SK-N-SH (cell line): ENCODE results near the gene PHC3. TPM values are rescaled to one million over a fixed set of nuclear protein-coding genes. Genes with fewer than 3 reads are reported as not detected.

Experiments used
- CTCF ChIA-PET: fragments of 300-600, 350-600 bp; formaldehyde crosslinking; extraction: SDS; loops from one replicate; lab custom pipeline; 2021; lab: Yijun Ruan, JAX
- POLR2A ChIA-PET: fragments of 350-600 bp; sonication (Branson Sonifier 250); formaldehyde crosslinking; extraction: SDS; loops from one replicate; lab custom pipeline; 2020; ENCODE audit warnings: antibody characterized with exemption, inconsistent platforms; lab: Yijun Ruan, JAX
- DNase-seq: peaks from one replicate; pipeline ENCODE4 v3.0.0; 2012
- H2AFZ ChIP-seq: fragments of 200-600 bp; sonication (generic); 2 replicates; pipeline ENCODE4 v1.8.1; 2016; ENCODE audit warnings: antibody characterized with exemption, mild to moderate bottlenecking, low read depth
- H3F3A ChIP-seq: fragments of 200-600 bp; sonication (generic); replicated peaks from 2 replicates; pipeline ENCODE3; 2016; ENCODE audit warnings: antibody characterized with exemption, mild to moderate bottlenecking; ENCODE audit not compliant: insufficient read depth
- H3K27ac ChIP-seq, 2 experiments: fragments of 200-500 bp in 1 of 2; fragments of 200-600 bp in 1 of 2; sonication (Bioruptor generic) in 1 of 2; sonication (generic), shearing (Covaris generic) in 1 of 2; 2 replicates each; pipeline versions ENCODE4 v1.5.1 to v1.6.1; 2014 to 2016; ENCODE audit warnings: low read depth in 2 of 2, inconsistent platforms in 1 of 2, low read length in 1 of 2, mild to moderate bottlenecking in 1 of 2, mixed read lengths in 1 of 2
- H3K27me3 ChIP-seq: fragments of 200-600 bp; sonication (generic), shearing (Covaris generic); 2 replicates; pipeline ENCODE4 v1.6.1; 2016; ENCODE audit warnings: mixed run types; ENCODE audit not compliant: insufficient read depth
- H3K36me3 ChIP-seq, 2 experiments: fragments of 200-500 bp in 1 of 2; fragments of 200-600 bp in 1 of 2; sonication (Bioruptor generic) in 1 of 2; sonication (generic) in 1 of 2; replicated peaks in 1 of 2; 2 replicates each; pipeline versions ENCODE3 to v1.5.1; 2014 to 2016; ENCODE audit warnings: low read length in 1 of 2, mild to moderate bottlenecking in 1 of 2; ENCODE audit not compliant: insufficient read depth in 2 of 2, control insufficient read depth in 1 of 2
- H3K4me1 ChIP-seq, 2 experiments: fragments of 200-500 bp in 1 of 2; fragments of 200-600 bp in 1 of 2; sonication (Bioruptor generic) in 1 of 2; sonication (generic), shearing (Covaris generic) in 1 of 2; 2 replicates each; pipeline versions ENCODE4 v1.5.1 to v1.6.1; 2014 to 2016; ENCODE audit warnings: low read depth in 1 of 2, low read length in 1 of 2, mixed run types in 1 of 2; ENCODE audit not compliant: insufficient read depth in 2 of 2, control insufficient read depth in 1 of 2
- H3K4me2 ChIP-seq: fragments of 200-600 bp; sonication (generic), shearing (Covaris generic); 2 replicates; pipeline ENCODE4 v1.6.1; 2017; ENCODE audit warnings: mixed run types
- H3K4me3 ChIP-seq, 2 experiments: fragments of 200-500 bp in 1 of 2; fragments of 200-600 bp in 1 of 2; sonication (Bioruptor generic) in 1 of 2; sonication (generic), shearing (Covaris generic) in 1 of 2; 2 replicates each; pipeline versions ENCODE4 v1.5.1 to v1.8.1; 2014 to 2016; ENCODE audit warnings: low read depth in 2 of 2, inconsistent platforms in 1 of 2, low read length in 1 of 2, mild to moderate bottlenecking in 1 of 2, mixed read lengths in 1 of 2, moderate library complexity in 1 of 2
- H3K79me2 ChIP-seq: fragments of 200-600 bp; sonication (generic); 2 replicates; pipeline ENCODE4 v1.8.1; 2017; ENCODE audit warnings: mild to moderate bottlenecking; ENCODE audit not compliant: insufficient read depth
- H3K9ac ChIP-seq: fragments of 200-600 bp; sonication (generic); 2 replicates; pipeline ENCODE4 v1.6.1; 2017; ENCODE audit warnings: mixed run types
- H3K9me2 ChIP-seq: fragments of 200-600 bp; sonication (generic); 2 replicates; pipeline ENCODE4 v1.6.1; 2017; ENCODE audit warnings: mixed run types
- H3K9me3 ChIP-seq: fragments of 200-600 bp; sonication (generic); 2 replicates; pipeline ENCODE4 v1.6.1; 2017; ENCODE audit warnings: mixed run types, mild to moderate bottlenecking, moderate library complexity
- H4K20me1 ChIP-seq: fragments of 200-600 bp; sonication (generic); 2 replicates; pipeline ENCODE4 v1.6.1; 2017; ENCODE audit warnings: mild to moderate bottlenecking, mixed run types; ENCODE audit not compliant: insufficient read depth
- CHD2 ChIP-seq: fragments of 150-350 bp; IDR thresholded peaks from 2 replicates; pipeline ENCODE4 v1.6.1; 2018; ENCODE audit warnings: low read length; ENCODE audit not compliant: partially characterized antibody
- ELF1 ChIP-seq: IDR thresholded peaks from 2 replicates; pipeline ENCODE4 v1.4.0; 2012
- EZH2phosphoT487 ChIP-seq: fragments of 200-600 bp; sonication (generic); IDR thresholded peaks from 2 replicates; pipeline ENCODE4 v1.6.1; 2017; ENCODE audit warnings: low read depth, mixed run types, mild to moderate bottlenecking, antibody characterized with exemption, moderate library complexity, borderline replicate concordance
- FOSL2 ChIP-seq: IDR thresholded peaks from 2 replicates; pipeline ENCODE4 v1.4.0; 2012; ENCODE audit warnings: low read depth, mild to moderate bottlenecking, moderate library complexity, borderline replicate concordance
- GABPA ChIP-seq: IDR thresholded peaks from 2 replicates; pipeline ENCODE4 v1.4.0; 2012; ENCODE audit warnings: low read depth, mild to moderate bottlenecking
- MXI1 ChIP-seq: IDR thresholded peaks from 2 replicates; pipeline ENCODE4 v1.6.1; 2012; ENCODE audit warnings: mild to moderate bottlenecking, low read depth, low read length, improper control_type of control experiment
- NFIC ChIP-seq: IDR thresholded peaks from 2 replicates; pipeline ENCODE4 v1.4.0; 2012; ENCODE audit warnings: borderline replicate concordance
- NRF1 ChIP-seq: IDR thresholded peaks from 2 replicates; pipeline ENCODE4 v1.6.1; 2012; ENCODE audit warnings: low read depth, mild to moderate bottlenecking, low read length
- POLR2AphosphoS5 ChIP-seq: IDR thresholded peaks from 2 replicates; pipeline ENCODE4 v1.6.1; 2012; ENCODE audit warnings: low read depth, low read length
- RAD21 ChIP-seq: IDR thresholded peaks from 2 replicates; pipeline ENCODE4 v1.6.1; 2012; ENCODE audit warnings: mild to moderate bottlenecking, low read length
- RXRA ChIP-seq: IDR thresholded peaks from 2 replicates; pipeline ENCODE4 v1.4.0; 2012; ENCODE audit warnings: low read depth, mild to moderate bottlenecking, borderline replicate concordance
- SIN3A ChIP-seq: IDR thresholded peaks from 2 replicates; pipeline ENCODE4 v1.6.1; 2012; ENCODE audit warnings: low read depth, mild to moderate bottlenecking, low read length, moderate library complexity, borderline replicate concordance
- SMC3 ChIP-seq: IDR thresholded peaks from 2 replicates; pipeline ENCODE4 v1.6.1; 2012; ENCODE audit warnings: low read depth, low read length, improper control_type of control experiment
- TAF1 ChIP-seq: IDR thresholded peaks from 2 replicates; pipeline ENCODE4 v1.6.1; 2012; ENCODE audit warnings: low read depth, mild to moderate bottlenecking, low read length, moderate library complexity, borderline replicate concordance
- TCF12 ChIP-seq: IDR thresholded peaks from 2 replicates; pipeline ENCODE4 v1.4.0; 2012
- TEAD4 ChIP-seq: IDR thresholded peaks from 2 replicates; pipeline ENCODE4 v1.4.0; 2012; ENCODE audit warnings: mild to moderate bottlenecking, borderline replicate concordance; ENCODE audit not compliant: insufficient read depth
- WGBS: methylation state at CpG from one replicate; pipeline ENCODE4 v1.1.6; 2017; ENCODE audit warnings: low lambda C conversion rate; 5-methylcytosine and 5-hydroxymethylcytosine counted together
- polyA plus RNA-seq, 3 experiments: library from polyadenylated mRNA; depleted of rRNA; stranded (reverse); fragments of >200 nt; gene quantifications; 2 replicates each; pipeline ENCODE4 v1.2.3, GENCODE V29; 2012
- TF ChIP-seq, protein P1 (sequence below): IDR thresholded peaks from 2 replicates; pipeline ENCODE4 v1.4.0; 2012; ENCODE audit warnings: low read depth, borderline replicate concordance
- TF ChIP-seq, protein P2 (sequence below): IDR thresholded peaks from 2 replicates; pipeline ENCODE4 v1.4.0; 2012; ENCODE audit warnings: low read depth
- TF ChIP-seq, protein P3 (sequence below): fragments of 150-350 bp; IDR thresholded peaks from 2 replicates; pipeline ENCODE4 v1.6.1; 2016; ENCODE audit warnings: mild to moderate bottlenecking, low read depth, low read length
- TF ChIP-seq, protein P4 (sequence below): fragments of 150-350 bp; IDR thresholded peaks from 2 replicates; pipeline ENCODE4 v1.6.1; 2017; ENCODE audit warnings: antibody characterized with exemption, low read length, low read depth, borderline replicate concordance

The PHC3 gene
- polyA plus RNA-seq, 1 of the 3 experiments (the other 2 are of a cell fraction): 9.2 TPM

DNA sequence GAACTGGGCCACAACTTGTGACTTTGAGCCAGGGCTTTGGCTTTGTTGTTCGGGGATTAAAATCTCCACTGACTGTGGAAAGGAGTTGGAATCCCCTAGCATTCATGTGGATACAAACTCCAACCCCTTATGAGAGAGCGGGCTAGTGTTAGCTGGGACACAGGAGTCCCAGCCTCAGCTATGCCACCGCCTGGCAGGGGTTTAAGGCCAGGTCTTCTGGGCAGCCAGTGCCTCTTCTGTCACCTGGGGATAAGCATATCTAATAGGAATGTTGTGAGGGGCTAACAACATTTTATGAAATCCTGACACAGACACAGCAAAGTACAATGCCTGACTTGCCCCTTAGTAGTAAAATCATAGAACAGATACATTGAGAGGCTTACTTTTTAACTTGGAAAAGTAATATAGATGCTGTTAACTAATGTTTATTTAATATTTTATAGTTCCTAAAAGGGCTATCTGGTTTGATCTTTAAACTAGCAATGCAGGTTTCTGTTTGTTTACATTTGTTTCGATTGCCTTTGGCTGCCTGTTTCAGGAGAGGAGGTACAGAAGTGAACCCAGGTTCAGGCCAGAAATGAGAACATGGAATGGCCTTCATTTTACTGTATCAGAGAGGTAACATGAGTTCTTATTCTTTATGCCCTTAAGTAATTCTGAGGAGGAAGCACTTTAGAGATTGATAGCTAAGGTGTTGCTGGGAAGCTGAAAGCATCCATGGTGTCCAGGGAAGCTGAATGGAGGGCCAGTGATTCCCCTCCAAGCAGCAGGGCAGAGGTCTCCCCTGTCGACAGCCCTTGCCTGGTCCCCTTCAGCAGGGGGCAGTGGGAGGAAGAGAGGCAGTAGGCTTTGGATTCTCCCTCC, 135.0 kb downstream of the PHC3 start:
- Histone ChIP-seq H3K4me1 (peaks cover 0 to 12% of the 10 kb centered on the region in 2 experiments; a peak in 1 of 4 replicates), H3K4me2 (no peak overlapping the region), H4K20me1 (no peaks in the 10 kb centered on the region), H3K9ac (no peak overlapping the region), H3K36me3 (no peaks in the 10 kb centered on the region), H3F3A (no peaks in the 10 kb centered on the region), H3K27ac (no peak overlapping the region), H3K9me3 (no peaks in the 10 kb centered on the region), H3K79me2 (no peaks in the 10 kb centered on the region), H3K27me3 (no peaks in the 10 kb centered on the region; the same call in 1 of the 2 replicates), H3K4me3 (no peak overlapping the region), H3K9me2 (no peaks in the 10 kb centered on the region), H2AFZ (no peak overlapping the region)
- DNase-seq: no peak
- POLR2A ChIA-PET: no interaction called here
- CTCF ChIA-PET: interaction anchor here (0.8 kb wide), 1 partner anchor 8 kb away, joined by 3 read pairs; no protein-coding TSS in a partner anchor
- TF ChIP-seq NRF1 (no peak), FOSL2 (no peak), CHD2 (no peak), TEAD4 (no peak), SMC3 (no peak), TAF1 (no peak), NFIC (no peak), RAD21 (no peak)
- TF ChIP-seq, protein P1, sequence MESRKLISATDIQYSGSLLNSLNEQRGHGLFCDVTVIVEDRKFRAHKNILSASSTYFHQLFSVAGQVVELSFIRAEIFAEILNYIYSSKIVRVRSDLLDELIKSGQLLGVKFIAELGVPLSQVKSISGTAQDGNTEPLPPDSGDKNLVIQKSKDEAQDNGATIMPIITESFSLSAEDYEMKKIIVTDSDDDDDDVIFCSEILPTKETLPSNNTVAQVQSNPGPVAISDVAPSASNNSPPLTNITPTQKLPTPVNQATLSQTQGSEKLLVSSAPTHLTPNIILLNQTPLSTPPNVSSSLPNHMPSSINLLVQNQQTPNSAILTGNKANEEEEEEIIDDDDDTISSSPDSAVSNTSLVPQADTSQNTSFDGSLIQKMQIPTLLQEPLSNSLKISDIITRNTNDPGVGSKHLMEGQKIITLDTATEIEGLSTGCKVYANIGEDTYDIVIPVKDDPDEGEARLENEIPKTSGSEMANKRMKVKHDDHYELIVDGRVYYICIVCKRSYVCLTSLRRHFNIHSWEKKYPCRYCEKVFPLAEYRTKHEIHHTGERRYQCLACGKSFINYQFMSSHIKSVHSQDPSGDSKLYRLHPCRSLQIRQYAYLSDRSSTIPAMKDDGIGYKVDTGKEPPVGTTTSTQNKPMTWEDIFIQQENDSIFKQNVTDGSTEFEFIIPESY: no peak
- TF ChIP-seq, protein P2, sequence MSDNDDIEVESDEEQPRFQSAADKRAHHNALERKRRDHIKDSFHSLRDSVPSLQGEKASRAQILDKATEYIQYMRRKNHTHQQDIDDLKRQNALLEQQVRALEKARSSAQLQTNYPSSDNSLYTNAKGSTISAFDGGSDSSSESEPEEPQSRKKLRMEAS: no peak
- WGBS: 71% methylated on average over 5 of the region's 5 CpGs

DNA sequence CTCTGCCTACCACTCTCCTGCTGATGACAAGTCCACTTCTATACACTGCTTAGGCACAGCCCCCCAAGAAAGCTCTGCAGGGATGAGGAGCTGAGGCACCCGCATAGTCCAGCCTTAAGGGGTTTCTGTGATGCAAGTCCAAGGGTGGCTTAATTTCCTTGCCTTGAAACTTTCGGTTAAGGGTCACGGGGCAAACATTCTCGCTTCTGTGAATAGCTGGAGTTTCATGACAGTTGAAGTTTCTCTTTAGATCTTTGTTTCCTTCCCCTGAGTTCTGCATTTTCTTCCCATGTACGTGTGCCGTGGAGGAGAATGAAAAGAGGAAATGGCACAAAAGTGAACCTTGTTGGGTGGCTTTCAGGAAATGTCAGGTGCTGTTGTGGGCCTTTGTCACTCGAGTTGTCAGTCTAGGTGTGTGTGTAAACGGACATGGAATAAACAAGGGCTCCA, 136.7 kb downstream of the PHC3 start:
- H3K4me3 ChIP-seq: no peak overlapping the region
- H3K27me3 ChIP-seq: peaks cover 4% of the 10 kb centered on the region; the same call in 1 of the 2 replicates
- H3K9ac ChIP-seq: no peak overlapping the region
- H3K4me1 ChIP-seq: peaks cover 0 to 12% of the 10 kb centered on the region in 2 experiments; a peak in 1 of 4 replicates
- no peaks in the 10 kb centered on the region for H3K79me2 ChIP-seq
- POLR2A ChIA-PET: no interaction called here
- H4K20me1 ChIP-seq: no peaks in the 10 kb centered on the region
- CTCF ChIA-PET: interaction anchor here (0.6 kb wide), 1 partner anchor 68 kb away, joined by 4 read pairs; no protein-coding TSS in a partner anchor
- no peak overlapping the region for H3K27ac ChIP-seq
- H2AFZ ChIP-seq: no peak overlapping the region
- no peaks in the 10 kb centered on the region for H3K9me3 ChIP-seq
- WGBS: 85% methylated on average over 7 of the region's 8 CpGs
- H3K4me2 ChIP-seq: no peak overlapping the region
- no peak for DNase-seq
- peaks cover 6% of the 10 kb centered on the region for H3F3A ChIP-seq
- H3K36me3 ChIP-seq: no peaks in the 10 kb centered on the region
- H3K9me2 ChIP-seq: no peaks in the 10 kb centered on the region
- TF ChIP-seq MXI1 (no peak), RXRA (no peak), FOSL2 (no peak), TCF12 (no peak), ELF1 (no peak), POLR2AphosphoS5 (no peak), EZH2phosphoT487 (no peak), SIN3A (no peak), GABPA (no peak), TEAD4 (no peak), TAF1 (no peak)
- TF ChIP-seq, protein P3, sequence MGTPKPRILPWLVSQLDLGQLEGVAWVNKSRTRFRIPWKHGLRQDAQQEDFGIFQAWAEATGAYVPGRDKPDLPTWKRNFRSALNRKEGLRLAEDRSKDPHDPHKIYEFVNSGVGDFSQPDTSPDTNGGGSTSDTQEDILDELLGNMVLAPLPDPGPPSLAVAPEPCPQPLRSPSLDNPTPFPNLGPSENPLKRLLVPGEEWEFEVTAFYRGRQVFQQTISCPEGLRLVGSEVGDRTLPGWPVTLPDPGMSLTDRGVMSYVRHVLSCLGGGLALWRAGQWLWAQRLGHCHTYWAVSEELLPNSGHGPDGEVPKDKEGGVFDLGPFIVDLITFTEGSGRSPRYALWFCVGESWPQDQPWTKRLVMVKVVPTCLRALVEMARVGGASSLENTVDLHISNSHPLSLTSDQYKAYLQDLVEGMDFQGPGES: no peak
- TF ChIP-seq, protein P4, sequence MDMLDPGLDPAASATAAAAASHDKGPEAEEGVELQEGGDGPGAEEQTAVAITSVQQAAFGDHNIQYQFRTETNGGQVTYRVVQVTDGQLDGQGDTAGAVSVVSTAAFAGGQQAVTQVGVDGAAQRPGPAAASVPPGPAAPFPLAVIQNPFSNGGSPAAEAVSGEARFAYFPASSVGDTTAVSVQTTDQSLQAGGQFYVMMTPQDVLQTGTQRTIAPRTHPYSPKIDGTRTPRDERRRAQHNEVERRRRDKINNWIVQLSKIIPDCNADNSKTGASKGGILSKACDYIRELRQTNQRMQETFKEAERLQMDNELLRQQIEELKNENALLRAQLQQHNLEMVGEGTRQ: no peak
